B cell (primary cell): ENCODE data around the gene DNALI1.

ENCODE experiments used
- CTCF ChIP-seq: fragments of 200-600 bp; IDR thresholded peaks from one replicate; pipeline ENCODE4 v1.8.0; 2022; ENCODE audit warnings: antibody characterized with exemption, mild to moderate bottlenecking
- EZH2 ChIP-seq: IDR thresholded peaks from 2 replicates; pipeline ENCODE4 v1.6.1; 2012; ENCODE audit warnings: borderline replicate concordance, low read depth, mild to moderate bottlenecking, moderate library complexity, low read length; ENCODE audit not compliant: insufficient read depth, poor library complexity, severe bottlenecking

DNA sequence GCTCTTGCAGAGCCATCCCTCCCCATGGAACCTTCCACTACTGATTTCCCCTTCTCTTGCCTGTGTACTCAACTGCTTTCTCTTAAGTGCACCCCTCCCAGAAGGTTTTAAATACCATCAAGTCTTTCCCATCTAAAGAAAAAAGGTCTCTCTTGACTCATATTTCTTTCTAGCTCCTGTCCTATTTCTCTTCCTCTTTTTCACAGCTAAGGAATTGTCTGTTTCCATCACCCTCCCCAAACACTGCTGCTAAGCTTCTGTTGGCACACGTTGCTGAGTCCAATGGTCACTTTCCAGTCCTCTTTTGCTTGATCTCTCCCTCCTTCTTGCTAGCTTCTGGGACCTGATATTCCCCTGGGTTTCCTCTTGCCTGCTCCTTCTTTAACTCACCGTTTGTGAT, 52.3 kb downstream of the DNALI1 start:
- no peak for TF ChIP-seq CTCF
- TF ChIP-seq EZH2 = no peak
